Anterior cingulate cortex (tissue), 58 donors: Measurements from ENCODE around the gene IGSF8.
A peak's percentile ranks its signal among the peaks of the same experiment; 100 is the strongest.
"Not testable (repeated sequence)": the region's sequence is repeated elsewhere in the genome, so short reads cannot be mapped to it uniquely, and the experiment has no call there.

Experiments used
- DNase-seq, 58 donors: peaks; one replicate each; lab custom pipeline; 2025; lab: John Stamatoyannopoulos, UW

Gene IGSF8

GRCh38 chr1:160074865-160075264 lies 23.6 kb downstream of the IGSF8 start:
- no peak for DNase-seq

GRCh38 chr1:160071289-160071688 lies 27.1 kb downstream of the IGSF8 start:
- DNase-seq: no peak

- peak; percentile 23 to 97 (median 89) for DNase-seq
These were observed 27.9 kb downstream of the IGSF8 start for GRCh38 chr1:160070243-160071163.

DNA sequence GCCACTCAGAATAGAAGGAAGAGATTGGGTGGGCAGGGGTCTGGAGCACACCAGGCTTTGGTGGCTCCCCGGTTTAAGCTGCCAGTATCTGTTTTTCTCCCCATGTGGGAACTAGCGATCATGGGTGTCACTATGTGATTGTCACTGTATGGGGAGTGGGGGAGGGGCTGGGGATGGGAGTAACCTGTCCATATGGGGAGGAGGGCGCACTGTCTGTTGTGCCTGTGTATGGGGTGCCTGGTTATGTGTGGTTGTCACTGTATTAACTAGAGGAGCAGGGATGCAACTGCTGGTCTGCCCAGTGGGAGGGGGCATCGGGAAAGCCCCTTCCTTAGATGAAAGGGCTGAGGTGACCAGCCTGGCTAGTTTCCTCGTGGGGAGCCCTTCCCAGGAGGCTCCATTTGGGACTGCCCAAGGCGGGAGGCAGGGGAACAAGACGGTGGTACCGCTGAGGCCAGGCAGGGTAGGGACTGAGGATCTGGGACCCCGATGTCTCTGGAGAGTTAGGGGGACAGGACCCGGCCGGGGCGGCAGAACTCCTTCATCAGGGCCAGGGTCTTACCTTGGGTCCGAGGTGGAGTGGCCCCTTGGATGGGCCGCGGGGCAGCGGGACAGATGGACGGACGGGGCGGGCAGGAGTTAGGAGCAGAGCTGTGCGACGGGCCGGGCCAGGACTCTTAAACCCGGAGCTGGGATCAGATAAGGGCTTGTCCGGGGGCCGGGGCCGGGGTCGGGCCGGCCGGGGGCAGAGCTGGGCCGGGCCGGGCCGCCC lies 28.8 kb downstream of the IGSF8 start, which contains the start of gene KCNJ10:
KCNJ10 (minus strand) TSS at position 701 of the 772 bp plus-strand sequence. CDS start 27,628 bp downstream, outside the sequence.
- peak in 9 of 58 donors; percentile 37 to 67 (median 49) for DNase-seq

DNA sequence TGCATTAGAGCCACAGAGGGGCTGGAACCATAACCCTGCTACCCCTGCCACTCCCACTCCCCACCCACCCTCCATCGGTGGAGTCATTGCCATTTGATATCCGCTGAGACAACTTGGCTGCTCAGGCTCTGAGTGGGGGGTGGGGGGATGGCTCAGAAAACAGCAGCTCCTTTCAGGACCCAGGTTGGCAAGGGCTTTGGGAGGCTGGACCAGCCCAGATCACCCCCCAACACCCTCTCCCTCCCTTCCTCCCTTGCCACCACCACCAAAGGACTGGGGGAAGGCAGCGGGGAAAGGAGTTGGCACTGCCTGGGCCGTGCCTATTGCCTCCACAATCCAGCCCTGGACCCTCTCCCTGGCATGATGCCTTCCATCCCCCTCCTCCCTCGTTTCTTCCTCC lies 30.2 kb downstream of the IGSF8 start:
- peak in 55 of 58 donors; percentile 37 to 95 (median 85) for DNase-seq

- peak in 5 of 58 donors; percentile 23 to 56 (median 37) for DNase-seq
These were observed 31.3 kb downstream of the IGSF8 start for GRCh38 chr1:160066829-160067745.

DNA sequence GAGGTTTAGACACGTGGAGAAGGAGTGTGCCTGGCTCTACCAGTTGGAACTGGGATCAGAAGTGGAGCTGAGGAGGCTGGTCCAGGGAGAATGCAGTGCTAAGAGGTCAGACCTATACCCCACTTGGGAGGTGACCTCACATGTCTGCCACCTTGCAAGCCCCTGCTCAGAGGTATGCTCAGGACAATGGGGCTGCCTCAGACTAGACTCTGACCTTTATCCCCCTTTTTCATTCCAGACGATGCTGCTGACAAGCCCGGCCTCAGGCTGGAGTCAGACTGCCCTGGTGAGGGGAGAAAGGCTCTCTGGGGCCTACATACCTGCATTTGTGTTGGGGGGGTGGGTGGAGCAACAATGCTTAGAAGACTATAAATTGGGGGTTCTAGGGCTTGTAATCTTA lies 33.7 kb downstream of the IGSF8 start:
- no peak for DNase-seq

- no peak for DNase-seq
These were observed 34.3 kb downstream of the IGSF8 start for GRCh38 chr1:160064164-160064563.

DNA sequence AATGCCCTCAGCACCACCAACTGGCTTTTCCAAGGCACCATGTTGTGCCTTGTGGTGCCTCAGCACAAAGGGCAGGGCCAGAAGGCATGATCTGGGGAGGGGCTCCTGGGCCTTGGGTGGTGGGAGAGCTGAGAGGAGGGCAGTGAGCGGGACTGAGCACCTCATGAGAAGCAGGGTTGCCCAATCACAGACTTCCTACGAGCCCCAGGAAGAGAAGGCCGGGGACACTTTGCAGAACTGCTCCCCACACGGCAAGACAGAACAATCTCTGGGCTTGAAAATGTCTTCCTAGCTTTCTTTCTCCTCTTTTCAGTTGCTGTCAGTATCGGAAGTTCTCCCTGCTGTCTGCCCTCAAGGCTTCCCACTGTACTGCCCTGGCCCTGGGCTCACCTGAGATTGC lies 35.2 kb downstream of the IGSF8 start:
- no peak for DNase-seq

DNA sequence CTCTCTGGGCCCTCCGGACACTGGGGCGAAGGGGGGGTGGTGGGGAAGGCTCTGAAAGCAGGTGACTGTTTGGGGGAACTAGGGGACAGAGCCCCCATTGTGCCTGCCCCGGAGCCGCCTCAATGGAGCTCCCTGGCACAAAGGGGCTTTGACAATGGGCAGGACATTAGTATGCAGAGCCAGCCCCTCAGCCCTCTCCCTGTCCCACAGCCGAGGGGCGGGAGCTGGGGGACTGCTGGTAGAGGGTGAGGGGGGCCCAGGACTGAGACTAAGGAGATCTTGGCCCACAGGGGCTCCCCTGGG lies 36.2 kb downstream of the IGSF8 start:
- peak; percentile 38 to 99 (median 94) for DNase-seq

GRCh38 chr1:160061369-160062229 lies 36.8 kb downstream of the IGSF8 start:
- DNase-seq: peak in 26 of 58 donors; percentile 10 to 83 (median 63)

DNA sequence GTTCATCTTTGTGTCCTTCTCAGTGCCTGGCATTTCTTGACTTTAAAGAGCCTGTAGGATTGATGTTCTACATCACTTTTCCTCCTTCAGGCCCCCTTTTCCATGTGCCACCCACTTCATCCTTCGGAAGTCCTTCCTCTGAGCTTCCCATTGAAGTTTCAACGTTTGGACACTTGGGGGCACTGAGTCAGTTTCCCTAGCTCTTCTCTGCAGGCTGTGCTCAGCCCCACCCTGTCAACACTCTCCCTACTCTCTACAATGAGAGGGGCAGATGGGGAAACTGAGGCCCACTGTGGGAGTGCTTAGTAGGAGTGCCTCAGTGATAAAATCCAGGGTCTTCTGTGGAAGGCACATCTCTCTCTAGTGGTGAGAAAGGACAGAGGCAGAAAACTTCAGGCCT lies 40.3 kb downstream of the IGSF8 start:
- peak in 4 of 58 donors; percentile 3 to 24 (median 20) for DNase-seq

DNA sequence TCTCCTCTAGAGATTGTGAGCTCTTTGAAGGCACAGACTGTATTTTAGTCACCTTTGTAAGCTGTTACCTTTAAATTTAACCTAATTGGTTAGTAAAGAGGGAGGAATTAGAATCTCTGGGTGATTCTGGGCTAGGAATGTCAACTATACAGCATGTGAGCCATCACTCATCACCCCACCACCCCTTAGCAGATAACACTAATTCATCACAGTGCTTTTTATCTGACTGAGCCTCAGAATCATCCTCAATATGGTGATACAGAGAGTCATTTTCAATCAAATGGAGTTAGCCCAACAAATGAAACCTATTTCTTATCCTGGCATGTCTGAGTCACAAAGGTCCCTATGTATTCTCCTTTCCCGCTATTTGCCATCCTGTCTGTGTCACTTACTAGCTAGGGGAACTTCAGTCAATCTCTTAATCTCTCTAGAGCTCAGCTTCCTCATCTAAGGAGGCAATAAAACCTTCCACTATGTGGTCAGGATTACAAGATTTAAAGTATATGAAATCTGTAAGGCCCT lies 41.7 kb downstream of the IGSF8 start:
- no peak for DNase-seq

GRCh38 chr1:160053548-160054365 lies 44.7 kb downstream of the IGSF8 start:
- peak in 4 of 58 donors; percentile 22 to 34 (median 30) for DNase-seq

DNA sequence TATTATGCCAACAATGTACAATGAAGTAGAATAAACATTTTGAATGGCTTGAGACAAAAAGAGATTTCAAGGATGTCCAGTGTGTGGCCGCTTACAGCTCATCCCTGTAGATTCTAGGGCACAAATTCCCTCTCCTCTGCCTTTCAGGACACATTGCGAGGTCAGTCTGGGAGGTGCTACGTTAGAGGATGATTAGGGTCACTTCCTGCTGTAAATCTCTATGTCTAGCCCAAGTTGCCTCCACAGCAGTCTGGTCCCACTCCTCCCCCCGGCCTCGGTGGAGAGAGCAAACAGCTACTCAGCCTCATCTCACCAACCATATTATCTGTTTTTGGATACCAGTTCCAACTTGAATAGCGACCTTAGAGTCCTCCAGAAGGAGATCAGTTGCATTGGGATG lies 45.5 kb downstream of the IGSF8 start:
- DNase-seq: no peak

DNA sequence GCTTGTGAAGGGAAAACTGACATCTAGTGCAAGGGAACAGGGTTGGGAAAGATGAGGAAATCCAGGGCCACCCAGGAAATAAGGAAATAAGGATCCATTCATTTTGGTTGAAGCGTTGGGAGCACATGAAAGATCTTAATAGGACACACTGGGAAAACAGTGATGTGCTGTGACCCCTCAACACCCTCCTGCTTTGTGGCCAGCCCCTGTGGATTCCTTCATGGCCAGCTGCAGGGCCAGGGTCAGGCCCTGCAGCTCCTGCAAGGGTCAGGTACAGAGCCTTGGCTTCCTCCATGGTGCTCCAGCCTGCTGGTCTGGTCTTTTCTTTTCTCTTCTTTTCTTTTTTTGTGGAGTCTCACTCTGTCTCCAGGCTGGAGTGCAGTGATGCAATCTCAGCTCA lies 47.8 kb downstream of the IGSF8 start:
- no peak for DNase-seq

DNA sequence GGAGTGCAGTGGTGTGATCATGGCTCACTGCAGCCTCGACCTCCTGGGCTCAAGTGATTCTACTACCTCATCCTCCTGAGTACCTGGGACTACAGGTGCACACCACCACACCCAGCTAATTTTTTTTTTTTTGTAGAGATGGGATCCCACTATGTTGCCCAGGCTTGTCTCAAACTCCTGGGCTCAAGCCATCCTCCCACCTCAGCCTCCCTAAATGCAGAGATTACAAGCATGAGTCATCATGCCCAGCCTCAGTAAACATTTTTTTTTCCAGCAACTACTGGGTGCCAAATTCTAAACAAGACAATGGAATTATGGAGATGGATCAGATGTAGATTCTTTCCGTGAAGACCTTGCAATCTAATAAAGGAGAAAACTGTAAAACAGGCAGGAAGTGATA lies 48.2 kb downstream of the IGSF8 start:
- DNase-seq: not testable (repeated sequence)

DNA sequence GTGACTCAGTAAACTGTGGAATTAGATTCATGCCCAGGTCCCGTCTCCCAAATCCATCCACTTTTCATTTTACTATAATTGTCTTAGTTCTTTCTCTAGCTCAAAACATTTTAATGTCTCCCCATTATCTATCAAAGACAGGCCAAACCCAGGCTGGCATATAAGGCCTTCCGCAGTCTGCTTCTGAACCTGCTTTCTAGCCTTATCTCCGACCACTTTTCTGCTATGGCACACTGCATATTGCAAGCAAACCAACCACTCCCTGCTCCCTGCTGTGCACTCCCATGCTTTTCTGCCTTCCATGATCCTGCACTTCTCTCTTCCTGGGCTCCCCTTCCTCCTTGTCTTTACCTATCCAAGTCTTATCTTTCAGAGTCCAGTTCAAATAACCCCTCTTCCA lies 49.3 kb downstream of the IGSF8 start:
- DNase-seq: no peak
